ENCODE measurements around the gene TPGS1. TPM values are rescaled to one million over a fixed set of nuclear protein-coding genes. Genes with fewer than 3 reads are reported as not detected.

The TPGS1 gene
- 10 to 100 TPM in 2 of 8 experiments, 1 to 10 TPM in 6; 5.2 to 15.1 (median 8.2) TPM for total RNA-seq

GRCh38 chr19:507286-508203, at the start of gene TPGS1:
TPGS1 (plus strand) TSS chr19:507497; CDS start chr19:507507, 10 bp downstream.
- in situ Hi-C loops (cut with MboI; ENCODE audit: low pct_unique_long_range_greater_than_20kb in 2 of 9, low sequenced_read_pairs in 9 of 9, unreplicated experiment in 9 of 9): no loop called here
- H3K4me1 ChIP-seq (replicated peaks in 1 of 2): peaks cover 14 to 27% of the 10 kb centered on the region in 2 donors
- WGBS, 10 experiments: 0 to 20% (median 0%) methylated on average over 1 to 21 of the region's 81 CpGs; no CpG with 5 or more reads in 3 of the 10 experiments
- peak within 1 kb of the TSS; percentile 69 to 92 (median 73) for H3K4me3 ChIP-seq
- ATAC-seq (replicated peaks in 6 of 8): peak; percentile 71 to 87 (median 78)
- peak within 1 kb of the TSS; percentile 96 to 100 for H3K27ac ChIP-seq

GRCh38 chr19:457636-458035, 49.7 kb upstream of the TPGS1 start:
- in situ Hi-C loops (cut with MboI; ENCODE audit: low pct_unique_long_range_greater_than_20kb in 2 of 9, low sequenced_read_pairs in 9 of 9, unreplicated experiment in 9 of 9): no loop called here
- 80 to 84% (median 83%) methylated on average over 1 to 13 of the region's 30 CpGs; no CpG with 5 or more reads in 7 of the 10 experiments for WGBS, 10 experiments
- H3K4me1 ChIP-seq (replicated peaks in 1 of 2): peaks cover 0 to 3% of the 10 kb centered on the region in 2 donors
- no peak overlapping the region for H3K27ac ChIP-seq
- no peak overlapping the region for H3K4me3 ChIP-seq
- no peak for ATAC-seq (replicated peaks in 6 of 8)

GRCh38 chr19:458091-459042, 48.9 kb upstream of the TPGS1 start:
- in situ Hi-C loops (cut with MboI; ENCODE audit: low pct_unique_long_range_greater_than_20kb in 2 of 9, low sequenced_read_pairs in 9 of 9, unreplicated experiment in 9 of 9): no loop called here
- ATAC-seq (replicated peaks in 6 of 8): no peak
- H3K4me3 ChIP-seq: no peak overlapping the region
- H3K4me1 ChIP-seq (replicated peaks in 1 of 2): peaks cover 0 to 3% of the 10 kb centered on the region in 2 donors
- no peak overlapping the region for H3K27ac ChIP-seq
- whole genome bisulfite sequencing, 10 experiments: 80 to 100% methylated on average over 1 to 4 of the region's 89 CpGs; no CpG with 5 or more reads in 8 of the 10 experiments

GRCh38 chr19:459724-460511, 47.4 kb upstream of the TPGS1 start:
- in situ Hi-C loops (cut with MboI; ENCODE audit: low pct_unique_long_range_greater_than_20kb in 2 of 9, low sequenced_read_pairs in 9 of 9, unreplicated experiment in 9 of 9): no loop called here
- peak overlapping the region; percentile 71 to 87 (median 78) for H3K4me3 ChIP-seq
- H3K27ac ChIP-seq: peak overlapping the region; percentile 92 to 96
- peak; percentile 41 to 76 (median 50) for ATAC-seq (replicated peaks in 6 of 8)
- whole genome bisulfite sequencing, 10 experiments: 0 to 15% (median 7%) methylated on average over 3 to 9 of the region's 66 CpGs; no CpG with 5 or more reads in 5 of the 10 experiments
- H3K4me1 ChIP-seq (replicated peaks in 1 of 2): peaks cover 0 to 3% of the 10 kb centered on the region in 2 donors

GRCh38 chr19:460877-461720, 46.2 kb upstream of the TPGS1 start, which contains the start of gene SHC2:
SHC2 (minus strand) TSS chr19:461033; CDS start chr19:460996, 37 bp downstream.
- no CpG with 5 or more reads among the region's 85 CpGs for WGBS, 10 experiments
- Histone ChIP-seq H3K4me3 (peak within 1 kb of the TSS; percentile 71 to 87 (median 78)), H3K27ac (peak within 1 kb of the TSS; percentile 92 to 96), H3K4me1 (replicated peaks in 1 of 2) (peaks cover 0 to 3% of the 10 kb centered on the region in 2 donors)
- in situ Hi-C loops (cut with MboI; ENCODE audit: low pct_unique_long_range_greater_than_20kb in 2 of 9, low sequenced_read_pairs in 9 of 9, unreplicated experiment in 9 of 9): no loop called here
- ATAC-seq (replicated peaks in 6 of 8): peak in 6 of 8 experiments; percentile 35 to 49 (median 44)

- in situ Hi-C loops (cut with MboI; ENCODE audit: low pct_unique_long_range_greater_than_20kb in 2 of 9, low sequenced_read_pairs in 9 of 9, unreplicated experiment in 9 of 9): no loop called here
- H3K27ac ChIP-seq: peak overlapping the region; percentile 92 to 96
- peaks cover 0 to 3% of the 10 kb centered on the region in 2 donors for H3K4me1 ChIP-seq (replicated peaks in 1 of 2)
- ATAC-seq (replicated peaks in 6 of 8): peak; percentile 41 to 77 (median 67)
- WGBS, 10 experiments: 0 to 100% (median 32%) methylated on average over 1 to 5 of the region's 60 CpGs; no CpG with 5 or more reads in 6 of the 10 experiments
- H3K4me3 ChIP-seq: peak overlapping the region; percentile 71 to 87 (median 78)
Measured at GRCh38 chr19:461721-462551, 45.4 kb upstream of the TPGS1 start.

GRCh38 chr19:463483-464207, 43.7 kb upstream of the TPGS1 start:
- in situ Hi-C loops (cut with MboI; ENCODE audit: low pct_unique_long_range_greater_than_20kb in 2 of 9, low sequenced_read_pairs in 9 of 9, unreplicated experiment in 9 of 9): no loop called here
- H3K4me1 ChIP-seq (replicated peaks in 1 of 2): peaks cover 0 to 3% of the 10 kb centered on the region in 2 donors
- WGBS, 10 experiments: 67 to 83% (median 80%) methylated on average over 1 to 3 of the region's 35 CpGs; no CpG with 5 or more reads in 7 of the 10 experiments
- no peak overlapping the region for H3K4me3 ChIP-seq
- H3K27ac ChIP-seq: peak overlapping the region in 1 of 2 donors; percentile 9
- ATAC-seq (replicated peaks in 6 of 8): no peak

GRCh38 chr19:464208-464545, 43.1 kb upstream of the TPGS1 start:
- ATAC-seq (replicated peaks in 6 of 8): no peak
- 92 to 100% (median 100%) methylated on average over 1 to 4 of the region's 9 CpGs; no CpG with 5 or more reads in 7 of the 10 experiments for WGBS, 10 experiments
- Histone ChIP-seq H3K4me1 (replicated peaks in 1 of 2) (peaks cover 0 to 3% of the 10 kb centered on the region in 2 donors), H3K4me3 (no peak overlapping the region), H3K27ac (no peak overlapping the region)
- in situ Hi-C loops (cut with MboI; ENCODE audit: low pct_unique_long_range_greater_than_20kb in 2 of 9, low sequenced_read_pairs in 9 of 9, unreplicated experiment in 9 of 9): no loop called here

- no peak overlapping the region for H3K27ac ChIP-seq
- no peak overlapping the region for H3K4me3 ChIP-seq
- in situ Hi-C loops (cut with MboI; ENCODE audit: low pct_unique_long_range_greater_than_20kb in 2 of 9, low sequenced_read_pairs in 9 of 9, unreplicated experiment in 9 of 9): no loop called here
- 83% methylated on average over 1 of the region's 3 CpGs; no CpG with 5 or more reads in 9 of the 10 experiments for WGBS, 10 experiments
- peaks cover 0 to 3% of the 10 kb centered on the region in 2 donors for H3K4me1 ChIP-seq (replicated peaks in 1 of 2)
- no peak for ATAC-seq (replicated peaks in 6 of 8)
Measured at GRCh38 chr19:465056-465816, 42.1 kb upstream of the TPGS1 start.

GRCh38 chr19:467554-467953, 39.7 kb upstream of the TPGS1 start:
- in situ Hi-C loops (cut with MboI; ENCODE audit: low pct_unique_long_range_greater_than_20kb in 2 of 9, low sequenced_read_pairs in 9 of 9, unreplicated experiment in 9 of 9): no loop called here

More at GRCh38 chr19:467554-467953, 39.7 kb upstream of the TPGS1 start:
- Histone ChIP-seq H3K4me1 (replicated peaks in 1 of 2) (no peaks in the 10 kb centered on the region), H3K4me3 (no peak overlapping the region), H3K27ac (no peak overlapping the region)
- ATAC-seq (replicated peaks in 6 of 8): no peak
- WGBS, 10 experiments: 20 to 100% (median 61%) methylated on average over 1 to 5 of the region's 11 CpGs; no CpG with 5 or more reads in 5 of the 10 experiments
